G401 (cell line): ENCODE measurements around the gene SYTL5. TPM values are rescaled to one million over a fixed set of nuclear protein-coding genes. Genes with fewer than 3 reads are reported as not detected.
"Not testable (repeated sequence)": the region's sequence is repeated elsewhere in the genome, so short reads cannot be mapped to it uniquely, and the experiment has no call there.

Source experiments
- DNase-seq: peaks from one replicate; pipeline ENCODE4 v3.0.0-alpha.2; 2015; ENCODE audit warnings: low spot score
- in situ Hi-C: cut with HindIII; loops from 2 replicates; pipeline ENCODE4 v1.10.0; 2016; ENCODE audit warnings: low sequenced_read_pairs, mixed read lengths
- total RNA-seq: library from RNA; depleted of rRNA; stranded (reverse); fragments of >200 nt; shearing (Covaris generic); gene quantifications from 2 replicates; pipeline ENCODE4 v1.2.3, GENCODE V29; 2014; rRNA removed

The SYTL5 gene
- total RNA-seq = not detected in 2 replicates

DNA sequence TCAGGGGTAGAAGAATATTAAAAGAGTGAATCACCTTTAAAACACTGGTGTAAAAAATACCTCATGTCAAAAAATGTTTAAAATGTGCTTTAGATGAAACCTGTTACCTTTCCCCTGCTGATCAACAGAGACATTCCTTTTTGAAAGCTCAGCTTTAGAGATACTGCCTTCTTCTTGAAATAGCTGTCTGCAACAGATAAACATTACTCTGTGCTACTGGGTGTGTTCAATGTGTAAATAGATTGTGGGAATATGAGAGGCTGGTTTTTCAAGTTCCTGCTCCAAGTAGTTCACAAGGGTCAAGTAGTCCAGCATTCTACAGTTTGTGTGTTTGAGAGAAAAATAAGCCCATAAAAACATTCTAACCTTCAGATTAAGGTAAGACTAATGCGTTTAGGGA lies at the start of gene SYTL5:
Gene SYTL5, plus strand, starts transcription at position 263 of the 400 bp plus-strand sequence. CDS start 27,337 bp downstream, outside the sequence.
- in situ Hi-C loops = no loop called here
- no peak for DNase-seq

DNA sequence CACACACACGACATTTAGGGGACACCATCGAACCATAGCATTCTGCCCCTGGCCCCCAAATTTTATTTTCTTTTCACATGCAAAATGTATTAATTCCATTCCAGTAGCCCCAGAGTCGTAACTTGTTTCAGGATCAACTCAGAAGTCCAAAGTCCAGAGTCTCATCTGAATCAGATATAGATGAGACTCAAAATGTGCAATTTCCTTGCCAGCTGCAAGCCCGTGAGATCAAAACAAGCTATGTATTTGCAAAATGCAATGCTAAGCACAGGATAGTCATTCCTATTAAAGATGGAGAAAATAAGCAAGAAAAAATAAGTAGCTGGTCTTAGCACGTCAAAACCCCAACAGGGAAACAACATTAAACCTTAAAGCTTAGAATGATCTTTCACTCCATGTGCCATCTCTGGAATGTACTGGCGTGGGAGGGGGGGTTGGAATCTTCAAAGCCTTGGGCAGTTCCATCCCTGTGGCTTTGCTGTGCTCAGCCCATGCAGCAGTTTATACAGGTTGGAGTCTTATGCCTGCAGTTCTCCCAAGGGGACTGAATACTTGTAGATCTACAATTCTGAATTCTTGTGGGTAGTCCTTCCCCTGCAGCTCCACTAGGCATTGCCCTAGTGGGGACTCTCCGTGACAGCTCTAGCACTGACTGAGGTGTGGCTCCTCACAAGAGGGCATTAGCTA lies 47.7 kb upstream of the SYTL5 start:
- no peak for DNase-seq
- in situ Hi-C loops = no loop called here

DNA sequence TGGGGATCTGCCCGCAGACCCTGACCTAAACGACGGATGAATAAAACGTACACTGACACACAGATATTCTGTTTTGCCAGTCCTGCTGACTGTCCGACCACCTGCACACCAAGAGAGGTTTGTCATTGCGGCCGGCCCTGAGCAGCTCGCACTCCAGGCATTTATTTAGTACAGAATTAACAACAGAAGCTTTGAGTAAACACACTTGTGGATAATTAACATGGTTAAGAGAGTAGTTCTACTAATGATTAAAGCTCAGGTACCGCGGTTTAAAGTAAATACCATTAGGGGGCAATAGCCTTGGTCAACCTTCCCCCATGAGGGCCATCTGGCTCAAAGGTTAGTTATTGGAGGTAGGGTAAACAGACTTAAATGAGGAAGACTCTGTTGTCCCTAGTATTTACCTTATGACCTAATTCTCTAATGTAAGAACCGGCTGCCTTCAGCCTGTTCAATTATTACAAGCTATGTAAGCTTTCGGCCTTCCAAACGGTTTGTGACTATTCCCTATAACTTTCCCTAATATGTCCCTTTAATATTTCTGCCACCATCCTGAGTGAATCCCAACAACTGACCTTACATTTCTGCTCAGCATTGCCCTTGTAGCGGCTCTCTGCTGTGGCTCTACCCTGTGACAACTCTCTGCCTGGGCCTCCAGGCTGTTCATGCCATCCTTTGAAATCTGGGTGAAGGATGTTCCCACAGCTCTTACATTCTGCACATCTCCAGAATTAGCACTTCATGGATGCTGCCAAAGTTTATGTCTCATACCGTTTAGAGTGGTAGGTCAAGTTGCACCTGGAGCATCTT lies 46.9 kb upstream of the SYTL5 start:
- no peak for DNase-seq
- in situ Hi-C loops = no loop called here

DNA sequence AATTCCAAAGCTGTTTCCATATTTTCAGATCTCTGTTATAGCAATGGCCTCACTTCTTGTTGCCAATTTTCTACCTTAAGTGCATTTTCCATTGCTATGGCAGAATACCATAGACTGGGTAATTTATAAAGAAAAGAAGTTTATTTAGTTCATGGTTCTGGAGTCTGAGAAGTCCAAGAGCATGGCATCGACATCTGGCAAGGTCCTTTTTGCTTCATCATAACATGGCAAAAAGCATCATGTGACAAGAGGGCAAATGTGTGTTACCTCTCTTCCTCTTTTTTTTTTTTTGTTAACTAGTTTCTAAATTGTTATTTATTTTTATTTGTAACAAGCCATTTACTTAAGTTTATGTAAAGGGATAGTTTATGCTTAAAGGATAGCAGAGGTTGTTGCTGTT lies 45.2 kb upstream of the SYTL5 start:
- DNase-seq = no peak
- in situ Hi-C loops = no loop called here

DNA sequence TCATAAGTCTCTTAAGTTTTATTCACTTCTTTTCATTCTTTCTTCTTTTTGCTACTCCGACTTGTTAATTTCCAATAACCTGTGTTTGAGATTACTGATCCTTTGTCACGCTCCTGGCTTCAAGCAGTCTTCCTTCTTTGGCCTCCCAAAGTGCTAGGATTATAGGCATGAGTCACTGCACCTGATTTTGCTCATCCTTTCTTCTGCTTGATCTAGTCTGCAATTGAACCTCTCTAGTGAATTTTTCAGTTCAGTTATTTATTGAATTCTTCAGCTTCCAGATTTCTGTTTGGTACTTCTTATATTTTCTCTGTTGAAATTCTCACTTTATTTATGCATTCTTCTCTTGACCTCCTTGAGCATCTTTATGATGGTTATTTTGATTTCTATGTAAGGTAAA lies 38.6 kb upstream of the SYTL5 start:
- in situ Hi-C loops = no loop called here

DNA sequence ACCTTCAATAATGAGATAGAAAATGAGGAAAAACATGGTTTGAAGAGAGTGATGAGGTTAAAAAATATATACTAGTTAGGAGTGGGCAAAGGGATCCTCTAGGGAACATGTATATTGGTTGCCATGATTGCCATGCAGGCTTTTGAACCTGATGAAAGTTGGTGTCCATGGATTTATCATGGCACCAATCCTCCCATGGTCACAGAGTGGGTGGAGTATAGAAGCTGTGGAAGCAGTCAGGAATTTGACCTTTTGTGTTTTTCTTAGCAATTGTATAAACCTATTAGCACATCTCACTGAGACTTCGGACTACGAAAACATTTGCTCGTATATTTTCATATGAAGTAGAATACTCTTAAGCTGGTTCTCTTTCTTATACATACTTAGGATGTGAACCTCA lies 30.9 kb upstream of the SYTL5 start:
- in situ Hi-C loops = no loop called here

More for the DNA sequence above, 38.6 kb upstream of the SYTL5 start:
- DNase-seq = no peak

DNA sequence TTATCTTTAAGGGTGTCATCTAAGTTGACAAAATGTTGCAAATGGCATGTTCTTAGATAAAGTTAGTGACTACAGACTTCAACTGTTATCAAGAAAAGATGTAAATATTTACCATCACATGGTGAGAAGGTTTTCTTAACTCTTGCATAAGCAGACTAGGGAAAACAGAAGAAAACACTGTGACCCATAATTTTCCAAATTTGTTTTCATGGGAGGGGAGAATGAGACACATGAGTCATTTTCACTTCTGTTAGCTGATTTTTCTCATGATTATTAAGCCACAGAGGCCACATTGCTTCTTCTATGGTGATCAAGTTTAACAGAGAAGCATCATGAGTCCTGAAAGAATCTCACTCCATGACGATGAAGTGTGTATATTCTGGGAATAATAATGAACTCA lies 30.2 kb upstream of the SYTL5 start:
- in situ Hi-C loops = no loop called here
- DNase-seq = no peak

More for the DNA sequence above, 30.9 kb upstream of the SYTL5 start:
- no peak for DNase-seq

DNA sequence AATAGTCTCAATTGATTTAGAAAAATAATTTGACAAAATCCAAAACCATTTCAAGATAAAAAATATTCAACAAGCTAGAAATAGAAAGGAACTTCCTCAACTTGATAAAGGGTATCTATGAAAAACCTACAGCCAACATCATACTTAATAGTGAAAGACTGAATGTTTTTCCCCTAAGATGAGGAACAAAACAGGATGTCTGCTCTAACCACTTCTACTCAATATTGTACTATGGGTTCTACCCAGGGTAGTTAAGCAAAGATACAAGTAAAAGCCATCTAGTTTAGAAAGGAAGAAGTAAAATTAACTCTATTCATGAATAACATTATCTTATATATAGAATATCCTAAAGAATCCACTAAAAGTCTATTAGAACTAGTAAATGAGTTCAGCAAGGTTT lies 21.5 kb upstream of the SYTL5 start:
- no peak for DNase-seq
- in situ Hi-C loops = no loop called here

DNA sequence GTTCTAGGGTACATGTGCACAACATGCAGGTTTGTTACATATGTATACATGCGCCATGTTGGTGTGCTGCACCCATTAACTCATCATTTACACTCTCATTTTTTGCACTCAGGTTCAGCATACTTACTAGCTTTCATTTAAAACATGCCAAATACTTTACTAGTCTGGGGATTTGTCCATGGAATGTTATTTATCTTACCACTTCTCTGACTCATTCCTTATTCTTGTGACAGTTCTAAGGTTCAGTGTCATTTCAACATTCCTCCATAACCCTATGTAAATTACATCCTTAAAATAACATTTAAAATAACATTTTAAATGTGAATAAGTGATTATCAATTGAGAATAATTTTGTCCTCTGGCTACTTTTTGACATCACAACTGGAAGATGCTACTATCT lies 19.5 kb upstream of the SYTL5 start:
- no peak for DNase-seq
- in situ Hi-C loops = no loop called here

DNA sequence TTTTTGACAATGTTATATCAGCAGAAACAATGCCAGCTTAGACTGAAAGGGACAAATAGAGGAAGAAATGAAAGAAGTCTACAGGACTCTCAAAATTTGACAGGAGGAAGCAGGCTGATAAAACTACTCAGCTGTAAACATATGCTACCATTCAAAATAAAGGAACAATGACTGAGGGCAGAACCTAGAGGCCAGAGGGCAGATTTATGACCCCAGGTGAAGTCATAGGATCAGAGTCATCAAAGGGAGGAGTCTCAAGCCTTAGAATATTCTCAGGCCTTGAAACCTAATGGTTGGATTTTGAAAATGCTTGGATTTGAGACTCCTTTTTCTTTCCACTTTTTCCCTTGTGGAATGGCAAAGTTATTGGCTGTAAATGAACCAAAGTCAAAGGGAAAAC lies 17.0 kb upstream of the SYTL5 start:
- DNase-seq = no peak
- in situ Hi-C loops = no loop called here

DNA sequence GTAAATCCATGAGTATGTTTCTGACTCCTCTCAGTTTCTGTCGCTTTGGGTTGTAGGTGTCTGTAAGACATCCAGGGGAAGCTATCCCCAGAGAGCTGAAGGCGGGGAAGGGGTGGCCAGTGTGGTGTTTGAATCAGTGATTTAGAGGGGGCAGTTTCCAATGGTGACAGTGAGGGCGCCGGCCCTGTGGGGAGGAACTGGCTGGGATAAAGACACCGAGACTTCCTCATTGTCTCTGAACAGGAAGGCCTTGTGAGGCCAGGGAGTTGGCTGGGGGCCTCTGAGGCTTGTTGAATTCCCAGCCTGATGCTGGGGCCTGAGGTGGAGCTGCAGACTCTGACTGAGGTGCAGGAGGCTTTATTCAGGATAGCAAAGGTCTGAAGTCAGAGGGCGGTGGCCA lies 15.1 kb upstream of the SYTL5 start:
- DNase-seq, in situ Hi-C loops: not testable (repeated sequence)

DNA sequence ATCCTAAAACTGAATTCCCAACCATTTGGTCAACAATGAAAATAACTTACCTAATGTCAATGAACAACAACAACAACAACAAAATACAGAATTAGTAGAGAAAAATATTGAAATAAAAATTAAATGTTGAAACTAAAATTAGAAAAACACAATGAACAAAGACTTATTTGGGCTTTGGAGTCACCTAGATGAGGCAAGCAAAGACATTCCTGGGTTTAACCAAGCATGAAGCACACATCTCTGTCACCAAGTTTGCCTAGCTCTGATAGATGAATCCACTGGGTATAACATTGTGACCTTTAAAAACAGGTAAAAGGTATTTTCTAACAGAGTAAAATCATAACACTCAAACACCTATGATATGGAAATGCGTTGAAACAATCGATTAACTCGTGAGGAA lies 13.2 kb upstream of the SYTL5 start:
- DNase-seq = no peak
- in situ Hi-C loops = no loop called here

DNA sequence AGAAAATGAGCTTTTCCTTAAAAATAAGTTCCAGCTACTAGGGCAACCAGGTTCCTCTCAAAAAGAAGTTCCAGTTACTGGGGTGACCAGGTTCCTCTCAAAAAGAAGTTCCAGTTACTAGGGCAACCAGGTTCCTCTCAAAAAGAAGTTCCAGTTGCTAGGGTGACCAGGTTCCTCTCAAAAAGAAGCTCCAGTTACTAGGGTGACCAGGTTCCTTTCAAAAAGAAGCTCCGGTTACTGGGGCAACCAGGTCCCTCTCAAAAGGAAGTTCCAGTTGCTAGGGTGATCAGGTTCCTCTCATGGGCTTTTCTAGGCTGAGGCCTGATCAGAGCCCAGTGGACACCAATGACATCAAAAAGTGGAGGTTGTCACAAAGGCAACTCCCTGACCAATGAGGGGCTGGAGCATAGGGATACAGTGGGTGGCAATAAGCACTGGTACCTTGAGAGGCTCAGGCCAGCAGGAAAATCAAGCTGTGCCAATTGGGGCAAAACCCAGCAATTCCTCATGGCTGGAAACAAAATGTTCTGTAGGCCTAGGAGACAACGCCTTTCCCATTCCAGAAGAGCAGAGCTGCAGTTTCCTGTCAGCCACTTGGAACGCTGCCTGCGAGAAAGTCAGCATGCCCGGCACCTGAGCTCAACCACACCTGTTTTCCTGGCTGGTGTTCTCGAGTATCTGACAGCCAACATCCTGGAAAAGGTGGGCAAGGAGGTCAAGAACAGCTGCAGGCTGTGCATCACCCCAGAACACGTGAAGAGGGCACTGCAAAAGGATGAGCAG lies 12.3 kb upstream of the SYTL5 start:
- in situ Hi-C loops = no loop called here
- DNase-seq = no peak

DNA sequence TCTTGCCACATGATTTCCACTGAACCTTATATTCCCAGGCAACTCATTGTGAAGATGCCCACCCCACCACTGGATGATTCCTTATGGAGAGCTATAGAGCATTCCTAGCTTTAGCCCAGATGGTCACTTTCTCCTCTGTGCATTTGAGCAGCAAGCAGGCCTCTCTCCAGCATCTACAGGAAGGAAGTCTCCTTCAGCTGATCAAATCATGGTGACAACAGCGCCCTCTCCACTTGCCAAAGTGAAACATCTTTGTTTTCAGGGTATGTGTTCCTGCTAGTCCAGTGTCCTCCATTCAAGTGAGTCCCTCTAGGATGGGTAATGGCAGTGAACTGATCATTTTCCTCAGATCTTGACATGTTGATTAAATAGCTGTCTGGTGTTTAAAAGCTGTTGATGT lies 10.9 kb upstream of the SYTL5 start:
- in situ Hi-C loops = no loop called here
- DNase-seq = no peak

DNA sequence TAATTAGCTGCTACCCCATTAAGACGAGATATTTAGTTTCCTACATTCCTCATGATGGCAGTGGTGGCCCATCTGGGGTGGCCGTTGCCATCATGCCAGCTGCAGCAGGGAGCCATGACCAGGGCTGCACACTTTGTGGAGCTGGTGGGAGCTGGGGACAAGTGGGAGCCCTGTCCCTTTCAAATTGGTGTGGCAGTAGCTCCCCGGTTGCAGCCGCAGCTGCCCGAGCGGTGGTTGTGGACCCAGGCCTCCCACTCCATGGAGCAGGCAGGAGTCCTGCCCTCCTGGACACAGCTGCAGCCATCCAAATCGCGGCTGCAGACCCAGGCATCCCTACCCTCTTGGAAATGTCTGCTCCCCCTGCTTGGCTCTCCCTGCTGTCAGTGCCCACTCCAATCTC lies 9.3 kb upstream of the SYTL5 start:
- DNase-seq = no peak
- in situ Hi-C loops = no loop called here

DNA sequence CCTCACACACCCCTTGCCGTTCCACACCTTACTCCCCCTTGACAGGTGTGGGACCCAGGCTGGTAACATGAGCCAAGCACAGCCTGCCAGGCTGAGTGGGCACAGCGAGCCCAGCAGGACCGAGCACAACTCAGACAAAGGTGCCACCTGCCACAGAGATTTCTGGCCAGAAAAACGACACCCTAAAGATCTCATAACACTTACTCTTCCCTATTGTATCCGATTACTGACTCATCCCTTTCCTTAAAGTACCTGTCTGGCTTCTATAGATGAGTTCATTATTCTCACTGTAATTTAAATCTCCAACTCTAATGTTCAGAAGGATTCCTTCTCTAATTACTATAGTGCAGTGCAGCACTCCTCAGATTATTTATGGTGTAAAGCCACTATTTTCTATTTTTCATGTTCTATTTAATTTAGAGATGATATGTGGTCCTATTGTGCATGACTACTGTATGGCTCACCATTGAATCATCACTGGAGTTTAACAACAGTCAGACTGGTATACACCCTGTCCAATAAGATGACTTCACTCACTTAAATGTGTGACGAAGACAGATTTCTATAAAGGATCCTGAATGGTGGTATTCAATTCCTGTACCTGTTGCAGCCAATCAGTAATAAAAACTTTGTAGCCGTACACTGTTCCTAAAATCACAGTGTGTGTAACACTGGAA lies 7.6 kb upstream of the SYTL5 start:
- DNase-seq = no peak
- in situ Hi-C loops = no loop called here

DNA sequence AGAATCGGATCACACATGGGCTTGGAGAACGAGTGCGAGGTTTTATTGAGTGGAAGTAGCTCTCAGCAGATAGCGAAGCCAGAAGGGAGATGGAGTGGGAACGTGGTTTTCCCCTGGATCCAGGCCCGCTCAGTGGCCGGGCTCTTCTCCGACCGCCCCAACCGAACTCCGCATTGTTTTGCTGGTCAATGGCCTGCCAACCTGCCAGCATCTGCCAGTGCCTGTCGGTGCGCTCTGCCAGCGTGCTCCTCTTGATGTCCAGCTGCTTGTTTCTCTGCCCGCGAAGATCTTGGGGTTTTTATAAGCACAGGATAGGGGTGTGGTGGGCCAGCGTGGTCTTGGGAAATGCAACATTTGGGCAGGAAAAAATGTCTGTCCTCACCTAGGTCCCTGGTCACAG lies 5.6 kb upstream of the SYTL5 start:
- DNase-seq = no peak
- in situ Hi-C loops = no loop called here

DNA sequence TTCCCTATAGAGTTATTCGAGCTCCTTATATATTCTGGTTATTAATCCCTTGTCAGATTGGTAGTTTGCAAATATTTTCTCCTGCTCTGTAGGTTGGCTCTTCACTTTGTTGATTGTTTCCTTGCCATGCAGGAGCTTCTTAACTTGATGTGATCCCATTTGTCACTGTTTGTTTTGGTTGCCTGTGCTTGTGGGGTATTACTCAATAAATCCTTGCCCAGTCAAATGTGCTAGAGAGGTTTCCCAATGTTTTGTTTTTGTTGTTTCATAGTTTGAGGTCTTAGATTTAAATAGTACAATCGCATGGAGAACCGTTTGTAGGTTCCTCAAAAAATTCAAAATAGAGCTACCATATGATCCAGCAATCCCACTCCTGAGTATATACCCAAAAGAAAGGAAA lies 2.3 kb upstream of the SYTL5 start:
- in situ Hi-C loops = no loop called here
- DNase-seq = no peak

DNA sequence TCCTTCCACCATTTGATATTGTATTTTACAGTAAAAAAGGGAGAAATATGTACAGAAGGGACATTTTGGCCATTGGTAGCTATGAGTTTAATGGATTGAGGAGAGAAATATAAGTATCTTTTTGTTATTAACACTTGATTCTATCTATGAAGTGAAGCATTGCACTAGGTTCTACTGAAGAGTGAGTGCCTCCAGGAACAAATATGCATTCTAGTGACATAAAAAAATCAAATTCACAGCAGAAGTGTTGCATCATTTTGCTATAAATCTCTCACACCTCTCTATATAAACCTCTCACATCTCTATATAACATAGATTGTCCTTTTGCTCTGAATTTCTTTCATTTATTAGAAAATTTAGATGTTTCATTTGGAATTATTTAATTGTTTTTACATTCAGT lies 425 bp downstream of the SYTL5 start:
- DNase-seq = no peak
- in situ Hi-C loops = no loop called here

DNA sequence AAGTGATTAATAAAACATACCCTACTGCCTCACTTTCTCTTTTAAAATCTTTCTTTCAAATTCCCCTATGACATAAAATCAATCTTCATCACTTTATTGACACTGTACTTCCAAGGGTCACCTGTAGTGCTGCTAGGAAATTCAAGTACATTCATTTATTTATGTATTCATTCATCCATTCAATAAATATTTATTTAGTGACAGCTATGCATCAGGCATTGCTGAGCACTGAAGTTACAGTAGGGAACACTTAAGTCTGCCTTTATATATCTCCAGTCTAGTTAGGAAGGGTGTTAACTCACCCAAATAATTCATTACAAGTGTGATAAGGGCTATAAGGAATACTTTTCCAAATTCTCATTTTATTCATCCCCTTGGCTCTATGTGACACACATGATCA lies 2.3 kb downstream of the SYTL5 start:
- in situ Hi-C loops = no loop called here

More for the DNA sequence above, 2.3 kb downstream of the SYTL5 start:
- DNase-seq = no peak
